ENCODE measurements around the gene RIN3.

RIN3 gene

GRCh38 chr14:92651758-92652406 is 138.3 kb downstream of the RIN3 start:
- no peak for DNase-seq

- DNase-seq: no peak
Observed at GRCh38 chr14:92652413-92653151, 139.0 kb downstream of the RIN3 start.

GRCh38 chr14:92653162-92653651 is 139.6 kb downstream of the RIN3 start:
- no peak for DNase-seq

GRCh38 chr14:92654239-92654901 is 140.8 kb downstream of the RIN3 start:
- no peak for DNase-seq

- no peak for DNase-seq
Observed at GRCh38 chr14:92655419-92656201, 142.0 kb downstream of the RIN3 start.

- no peak for DNase-seq
Observed at GRCh38 chr14:92656306-92657081, 142.9 kb downstream of the RIN3 start.

- no peak for DNase-seq
Observed at GRCh38 chr14:92657457-92658142, 144.0 kb downstream of the RIN3 start.

- DNase-seq: no peak
Observed at GRCh38 chr14:92658160-92658559, 144.6 kb downstream of the RIN3 start.

- no peak for DNase-seq
Observed at GRCh38 chr14:92658684-92659083, 145.1 kb downstream of the RIN3 start.

- peak; percentile 57 for DNase-seq
Observed at GRCh38 chr14:92659765-92660561, 146.4 kb downstream of the RIN3 start.

- no peak for DNase-seq
Observed at GRCh38 chr14:92660571-92660970, 147.0 kb downstream of the RIN3 start.

- no peak for DNase-seq
Observed at GRCh38 chr14:92663049-92663448, 149.5 kb downstream of the RIN3 start.

- no peak for DNase-seq
Observed at GRCh38 chr14:92665661-92666110, 152.1 kb downstream of the RIN3 start.

- DNase-seq: no peak
Observed at GRCh38 chr14:92666251-92666650, 152.7 kb downstream of the RIN3 start.

- DNase-seq: no peak
Observed at GRCh38 chr14:92668276-92668973, 154.8 kb downstream of the RIN3 start.

- peak; percentile 74 for DNase-seq
Observed at GRCh38 chr14:92670160-92670559, 156.6 kb downstream of the RIN3 start.

GRCh38 chr14:92670643-92671366 is 157.2 kb downstream of the RIN3 start:
- DNase-seq: no peak

- DNase-seq: no peak
Observed at GRCh38 chr14:92673601-92674150, 160.1 kb downstream of the RIN3 start.

GRCh38 chr14:92675421-92675820 is 161.8 kb downstream of the RIN3 start:
- no peak for DNase-seq
